GM23338 (cell line): ENCODE data around the gene PSORS1C1. TPM values are rescaled to one million over a fixed set of nuclear protein-coding genes. Genes with fewer than 3 reads are reported as not detected.

ENCODE experiments used
- ATAC-seq: fragments of 200-7000 bp; cut with Tn5 transposase; 3 replicates; pipeline ENCODE4 v1.9.1; 2020
- DNase-seq: peaks from one replicate; pipeline ENCODE4 v3.0.0-alpha.2; 2015; ENCODE audit warnings: low spot score
- H2AFZ ChIP-seq: fragments of 200-600 bp; sonication (generic); 2 replicates; pipeline ENCODE4 v1.8.0; 2016; ENCODE audit warnings: antibody characterized with exemption, mild to moderate bottlenecking, moderate library complexity
- H3F3A ChIP-seq: fragments of 200-600 bp; sonication (generic); replicated peaks from 2 replicates; pipeline ENCODE4 v1.8.0; 2017; ENCODE audit warnings: antibody characterized with exemption, mixed run types, low read depth
- H3K27ac ChIP-seq: fragments of 200-600 bp; sonication (generic); 2 replicates; pipeline ENCODE4 v1.6.1; 2016; ENCODE audit warnings: low read depth
- H3K27me3 ChIP-seq: fragments of 200-600 bp; sonication (generic); 2 replicates; pipeline ENCODE4 v1.8.0; 2016; ENCODE audit warnings: mild to moderate bottlenecking, mixed run types, moderate library complexity; ENCODE audit not compliant: insufficient read depth
- H3K36me3 ChIP-seq: fragments of 200-600 bp; sonication (generic); 2 replicates; pipeline ENCODE4 v1.8.0; 2016; ENCODE audit warnings: mild to moderate bottlenecking; ENCODE audit not compliant: insufficient read depth
- H3K4me1 ChIP-seq: fragments of 200-600 bp; sonication (generic); 2 replicates; pipeline ENCODE4 v1.8.0; 2016; ENCODE audit warnings: mild to moderate bottlenecking, moderate library complexity; ENCODE audit not compliant: insufficient read depth
- H3K4me2 ChIP-seq: fragments of 200-600 bp; sonication (generic); 2 replicates; pipeline ENCODE4 v1.7.1; 2017; ENCODE audit warnings: mixed run types
- H3K4me3 ChIP-seq: fragments of 200-600 bp; sonication (generic); 2 replicates; pipeline ENCODE4 v1.6.1; 2016; ENCODE audit warnings: mixed run types
- H3K79me2 ChIP-seq: fragments of 200-600 bp; sonication (generic); replicated peaks from 2 replicates; pipeline ENCODE4 v1.8.0; 2017; ENCODE audit warnings: mild to moderate bottlenecking; ENCODE audit not compliant: insufficient read depth
- H3K9me2 ChIP-seq: fragments of 200-600 bp; sonication (generic); 2 replicates; pipeline ENCODE4 v1.8.0; 2017; ENCODE audit not compliant: insufficient read depth
- H4K20me1 ChIP-seq: fragments of 200-600 bp; sonication (generic); replicated peaks from 2 replicates; pipeline ENCODE4 v1.8.0; 2017; ENCODE audit warnings: mild to moderate bottlenecking; ENCODE audit not compliant: insufficient read depth
- H3K27ac Mint-ChIP-seq: 2 replicates; pipeline ENCODE4 v1.8.0; 2020; ENCODE audit warnings: inconsistent platforms, mild to moderate bottlenecking, moderate library complexity, mixed read lengths
- H3K27me3 Mint-ChIP-seq: 3 replicates; pipeline ENCODE4 v1.8.0; 2022; ENCODE audit warnings: low read depth, mild to moderate bottlenecking, moderate library complexity, mixed read lengths, inconsistent platforms; ENCODE audit not compliant: insufficient read depth, poor library complexity
- H3K36me3 Mint-ChIP-seq: 3 replicates; pipeline ENCODE4 v1.8.0; 2021; ENCODE audit warnings: low read depth, mild to moderate bottlenecking, inconsistent platforms, moderate library complexity, mixed read lengths
- H3K4me1 Mint-ChIP-seq: 3 replicates; pipeline ENCODE4 v1.8.0; 2020; ENCODE audit warnings: mild to moderate bottlenecking, inconsistent platforms, mixed read lengths
- H3K4me3 Mint-ChIP-seq: 3 replicates; pipeline ENCODE4 v1.8.0; 2021; ENCODE audit warnings: moderate library complexity, mild to moderate bottlenecking, inconsistent platforms, mixed read lengths
- H3K9me3 Mint-ChIP-seq: 3 replicates; pipeline ENCODE4 v1.8.0; 2020; ENCODE audit warnings: moderate library complexity, mild to moderate bottlenecking, inconsistent platforms, mixed read lengths
- CREB1 ChIP-seq: fragments of 250-450 bp; sonication (Bioruptor Pico); IDR thresholded peaks from 2 replicates; pipeline ENCODE4 v1.5.0; 2020; ENCODE audit warnings: low read depth, mild to moderate bottlenecking, moderate library complexity
- EZH2 ChIP-seq: fragments of 200-600 bp; sonication (generic); IDR thresholded peaks from one replicate; pipeline ENCODE4 v1.8.0; 2017; ENCODE audit warnings: antibody characterized with exemption, mild to moderate bottlenecking, low read depth; ENCODE audit not compliant: unreplicated experiment
- JUNB ChIP-seq: IDR thresholded peaks from one replicate; pipeline ENCODE4 v1.6.1; 2016; ENCODE audit warnings: antibody characterized with exemption; ENCODE audit not compliant: unreplicated experiment
- POLR2AphosphoS5 ChIP-seq: IDR thresholded peaks from 2 replicates; pipeline ENCODE4 v1.6.1; 2016; ENCODE audit warnings: antibody characterized with exemption, low read depth
- REST ChIP-seq: IDR thresholded peaks from one replicate; pipeline ENCODE4 v1.6.1; 2018; ENCODE audit warnings: antibody characterized with exemption; ENCODE audit not compliant: unreplicated experiment
- STAT1 ChIP-seq: IDR thresholded peaks from one replicate; pipeline ENCODE4 v1.6.1; 2016; ENCODE audit warnings: antibody characterized with exemption; ENCODE audit not compliant: unreplicated experiment
- ZNF114 ChIP-seq: fragments of 250-450 bp; sonication (Bioruptor Pico); IDR thresholded peaks from 2 replicates; pipeline ENCODE4 v1.5.0; 2020; ENCODE audit warnings: mild to moderate bottlenecking, moderate library complexity
- ZNF462 ChIP-seq: fragments of 250-450 bp; sonication (Bioruptor Pico); IDR thresholded peaks from 2 replicates; pipeline ENCODE4 v1.5.0; 2020; ENCODE audit warnings: mild to moderate bottlenecking, moderate library complexity
- polyA plus RNA-seq: library from polyadenylated mRNA; unstranded; fragments of >200 nt; fragmentation: Nextera tagmentation; extraction: Ambion mirVana; gene quantifications from 2 replicates; pipeline ENCODE4 v1.2.1, GENCODE V29; 2016
- total RNA-seq: library from RNA; depleted of rRNA; stranded (reverse); fragments of >200 nt; shearing (Covaris generic); gene quantifications from 2 replicates; pipeline ENCODE4 v1.2.3, GENCODE V29; 2014

Gene PSORS1C1
- total and polyA plus RNA-seq, 2 experiments from 2014 or later = not detected

- no peak for TF ChIP-seq REST
- no peak for TF ChIP-seq EZH2
Observed at GRCh38 chr6:31156641-31157040, 42.0 kb downstream of the PSORS1C1 start (continued).

- Histone ChIP-seq H3K9me2 (no peaks in the 10 kb centered on the region), H3K79me2 (0 out of 2 replicates have a peak, but pooled peaks cover 16% of the 10 kb centered on the region), H3K4me1 (peaks cover 33% of the 10 kb centered on the region), H3F3A (peaks cover 32% of the 10 kb centered on the region), H3K4me2 (peak within 1 kb of the TSS; percentile 100), H3K4me3 (peak within 1 kb of the TSS; percentile 75), H3K36me3 (peaks cover 2% of the 10 kb centered on the region; the same call in 1 of the 2 replicates), H3K27ac (peak within 1 kb of the TSS; percentile 79; the same call in 1 of the 2 replicates), H3K27me3 (no peaks in the 10 kb centered on the region), H2AFZ (0 out of 2 replicates have a peak within 1 kb of the TSS, but pooled peaks have one; percentile 4), H4K20me1 (peaks cover 5% of the 10 kb centered on the region; the same call in 1 of the 2 replicates)
- Mint-ChIP-seq H3K27me3 (peaks cover 17% of the 10 kb centered on the region), H3K36me3 (peaks cover 55% of the 10 kb centered on the region), H3K4me1 (peaks cover 34% of the 10 kb centered on the region), H3K4me3 (peak within 1 kb of the TSS; percentile 88), H3K27ac (peak within 1 kb of the TSS; percentile 86), H3K9me3 (no peaks in the 10 kb centered on the region)
- ATAC-seq (peak; percentile 14), DNase-seq (peak; percentile 31)
- TF ChIP-seq ZNF114 (CRISPR knock-in tag) (no peak), REST (no peak), POLR2AphosphoS5 (no peak), JUNB (no peak), CREB1 (CRISPR knock-in tag) (no peak), ZNF462 (CRISPR knock-in tag) (no peak), STAT1 (no peak)
Observed at GRCh38 chr6:31157513-31158139, 43.0 kb downstream of the PSORS1C1 start, which contains the start of gene CCHCR1. Gene CCHCR1, minus strand, starts transcription at chr6:31157802. Its CDS starts 202 bp downstream, at chr6:31157600.
